WERI-Rb-1 (cell line): Measurements from ENCODE around the gene GFRA1.

Source experiments
- DNase-seq: peaks from one replicate; pipeline ENCODE4 v3.0.0-alpha.2; 2020
- H3K27ac ChIP-seq: fragments of 250-450 bp; sonication (Bioruptor Pico); 2 replicates; pipeline ENCODE4 v1.5.1; 2020; ENCODE audit warnings: mild to moderate bottlenecking, moderate library complexity
- H3K27me3 ChIP-seq: fragments of 250-450 bp; sonication (Bioruptor Pico); 2 replicates; pipeline ENCODE4 v1.5.1; 2021; ENCODE audit warnings: mild to moderate bottlenecking, low read depth, moderate library complexity; ENCODE audit not compliant: insufficient read depth, severe bottlenecking
- H3K36me3 ChIP-seq: fragments of 250-450 bp; sonication (Bioruptor Pico); 2 replicates; pipeline ENCODE4 v1.5.1; 2020; ENCODE audit warnings: mild to moderate bottlenecking, moderate library complexity
- H3K4me3 ChIP-seq: 2 replicates; pipeline ENCODE4 v1.5.1; 2011; ENCODE audit warnings: low read depth, mild to moderate bottlenecking, control low read depth, low read length
- H3K9me3 ChIP-seq: fragments of 250-450 bp; sonication (Bioruptor Pico); 2 replicates; pipeline ENCODE4 v1.5.1; 2021; ENCODE audit warnings: mild to moderate bottlenecking, moderate library complexity; ENCODE audit not compliant: severe bottlenecking
- CTCF ChIP-seq: IDR thresholded peaks from 2 replicates; pipeline ENCODE4 v1.5.1; 2011; ENCODE audit warnings: low read depth, mild to moderate bottlenecking, control low read depth, inconsistent platforms, low read length

GFRA1 gene

GRCh38 chr10:116014871-116015582 lies 258.0 kb downstream of the GFRA1 start:
- Histone ChIP-seq H3K27ac (no peak overlapping the region), H3K36me3 (no peaks in the 10 kb centered on the region), H3K27me3 (no peaks in the 10 kb centered on the region), H3K4me3 (no peak overlapping the region), H3K9me3 (no peaks in the 10 kb centered on the region)
- no peak for DNase-seq
- no peak for TF ChIP-seq CTCF

DNA sequence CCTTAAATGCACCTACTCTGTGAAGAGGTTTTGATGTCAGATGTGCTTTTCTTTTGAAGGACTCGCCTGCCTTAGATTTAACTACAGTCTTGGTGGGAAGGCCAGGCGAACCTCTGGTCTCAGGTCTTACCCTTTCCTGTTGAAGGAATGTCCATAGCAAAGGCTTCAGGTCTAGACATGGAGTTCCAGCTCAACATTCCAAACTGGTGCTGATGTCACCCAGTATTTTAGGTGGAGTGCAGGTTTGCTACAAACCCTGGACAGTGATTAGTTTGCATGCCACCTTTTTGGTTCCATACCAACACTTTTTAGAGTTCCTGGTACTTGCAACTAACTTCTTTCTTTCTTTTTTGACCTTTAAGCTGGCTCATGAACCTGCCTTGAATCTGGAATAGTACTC lies 258.7 kb downstream of the GFRA1 start:
- H3K36me3 ChIP-seq = no peaks in the 10 kb centered on the region
- H3K4me3 ChIP-seq = no peak overlapping the region
- DNase-seq = no peak
- no peak for TF ChIP-seq CTCF
- no peak overlapping the region for H3K27ac ChIP-seq
- H3K9me3 ChIP-seq = no peaks in the 10 kb centered on the region
- H3K27me3 ChIP-seq = no peaks in the 10 kb centered on the region

DNA sequence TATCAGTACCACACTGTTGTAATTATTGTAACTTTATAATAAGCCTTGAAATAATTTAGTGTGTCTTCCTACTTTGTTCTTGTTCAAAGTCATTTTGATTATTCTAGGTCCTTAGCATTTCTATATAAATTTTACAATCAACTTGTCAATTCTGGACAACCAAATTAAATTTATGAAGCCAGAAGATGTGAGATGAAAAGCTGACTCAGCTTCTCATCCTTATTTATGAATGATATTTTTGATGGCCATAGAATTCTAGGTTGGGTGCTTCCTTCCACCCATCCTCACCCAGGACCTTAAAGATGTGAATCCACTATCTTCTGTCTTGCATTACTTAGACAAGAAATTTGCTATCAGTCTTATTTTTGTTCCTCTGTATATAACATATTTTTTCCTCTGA lies 261.1 kb downstream of the GFRA1 start:
- Histone ChIP-seq H3K36me3 (no peaks in the 10 kb centered on the region), H3K27ac (no peak overlapping the region), H3K27me3 (no peaks in the 10 kb centered on the region), H3K9me3 (no peaks in the 10 kb centered on the region), H3K4me3 (no peak overlapping the region)
- DNase-seq = no peak
- no peak for TF ChIP-seq CTCF

- no peaks in the 10 kb centered on the region for H3K27me3 ChIP-seq
- TF ChIP-seq CTCF = no peak
- H3K27ac ChIP-seq = no peak overlapping the region
- H3K36me3 ChIP-seq = no peaks in the 10 kb centered on the region
- H3K4me3 ChIP-seq = no peak overlapping the region
- no peaks in the 10 kb centered on the region for H3K9me3 ChIP-seq
- no peak for DNase-seq
Measured at GRCh38 chr10:116007256-116007891, 265.6 kb downstream of the GFRA1 start.
